ENCODE data around the gene CRYBB1.

Gene CRYBB1

GRCh38 chr22:26631282-26631681, 13.5 kb upstream of the CRYBB1 start:
- no peak for TF ChIP-seq CTCF (IDR thresholded peaks at IDR 0.05; ENCODE audit: borderline replicate concordance, extremely low read depth, low read length, poor library complexity, severe bottlenecking)
- TF ChIP-seq EZH2 (IDR thresholded peaks at IDR 0.05; ENCODE audit: borderline replicate concordance, low read depth, low read length, severe bottlenecking) = no peak
- Histone ChIP-seq H3K4me3 (ENCODE audit: low read depth in 1 of 2, low read length in 2 of 2) (no peak overlapping the region), H3K9me3 (ENCODE audit: insufficient read depth, low read length, severe bottlenecking) (no peaks in the 10 kb centered on the region), H3K4me2 (ENCODE audit: insufficient read depth, low read length) (no peak overlapping the region), H4K20me1 (ENCODE audit: insufficient read depth, low read length) (no peaks in the 10 kb centered on the region), H3K36me3 (ENCODE audit: insufficient read depth, low read length) (no peaks in the 10 kb centered on the region), H3K4me1 (ENCODE audit: insufficient read depth, low read length) (peaks cover 12% of the 10 kb centered on the region), H3K27me3 (ENCODE audit: insufficient read depth, low read length, poor library complexity) (no peaks in the 10 kb centered on the region), H3K79me2 (ENCODE audit: insufficient read depth, low read length) (no peaks in the 10 kb centered on the region), H2AFZ (ENCODE audit: low read depth, low read length) (no peak overlapping the region), H3K9ac (ENCODE audit: low read depth, low read length) (no peak overlapping the region), H3K27ac (ENCODE audit: low read length) (no peak overlapping the region)
- ATAC-seq (ENCODE audit: insufficient read depth, low read depth) (no peak), DNase-seq (no peak)

- ATAC-seq (ENCODE audit: insufficient read depth, low read depth) (no peak), DNase-seq (no peak)
- Histone ChIP-seq H3K9ac (ENCODE audit: low read depth, low read length) (no peak overlapping the region), H2AFZ (ENCODE audit: low read depth, low read length) (no peak overlapping the region), H3K36me3 (ENCODE audit: insufficient read depth, low read length) (no peaks in the 10 kb centered on the region), H3K27me3 (ENCODE audit: insufficient read depth, low read length, poor library complexity) (no peaks in the 10 kb centered on the region), H3K4me1 (ENCODE audit: insufficient read depth, low read length) (peaks cover 12% of the 10 kb centered on the region), H3K4me3 (ENCODE audit: low read depth in 1 of 2, low read length in 2 of 2) (no peak overlapping the region), H4K20me1 (ENCODE audit: insufficient read depth, low read length) (no peaks in the 10 kb centered on the region), H3K79me2 (ENCODE audit: insufficient read depth, low read length) (no peaks in the 10 kb centered on the region), H3K27ac (ENCODE audit: low read length) (no peak overlapping the region), H3K9me3 (ENCODE audit: insufficient read depth, low read length, severe bottlenecking) (no peaks in the 10 kb centered on the region), H3K4me2 (ENCODE audit: insufficient read depth, low read length) (no peak overlapping the region)
- no peak for TF ChIP-seq EZH2 (IDR thresholded peaks at IDR 0.05; ENCODE audit: borderline replicate concordance, low read depth, low read length, severe bottlenecking)
Observed at GRCh38 chr22:26629988-26630761, 12.3 kb upstream of the CRYBB1 start.

DNA sequence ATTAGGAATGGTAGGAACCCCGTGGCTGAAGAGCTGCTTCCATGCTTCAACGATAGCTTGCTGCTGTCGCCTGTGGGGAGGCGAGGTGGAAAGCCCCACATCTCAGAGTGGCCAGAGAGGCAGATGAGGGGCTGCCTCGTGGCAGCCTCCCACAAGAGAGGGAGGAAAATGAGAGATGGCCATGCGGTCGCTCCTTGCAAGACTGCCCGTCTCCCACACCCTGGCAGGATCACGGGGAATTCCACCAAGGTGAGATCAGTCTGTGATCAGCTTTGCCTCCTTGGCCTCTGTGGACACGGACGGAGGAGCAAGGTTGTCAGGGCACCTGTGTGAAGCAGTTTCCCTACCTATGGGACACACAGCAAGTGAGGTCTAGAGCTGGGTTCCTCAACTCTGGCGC, 7.0 kb upstream of the CRYBB1 start:
- Histone ChIP-seq H3K4me3 (ENCODE audit: low read depth in 1 of 2, low read length in 2 of 2) (no peak overlapping the region), H3K27ac (ENCODE audit: low read length) (no peak overlapping the region), H2AFZ (ENCODE audit: low read depth, low read length) (no peak overlapping the region), H3K4me2 (ENCODE audit: insufficient read depth, low read length) (no peak overlapping the region), H3K36me3 (ENCODE audit: insufficient read depth, low read length) (no peaks in the 10 kb centered on the region), H3K27me3 (ENCODE audit: insufficient read depth, low read length, poor library complexity) (no peaks in the 10 kb centered on the region), H3K4me1 (ENCODE audit: insufficient read depth, low read length) (peaks cover 12% of the 10 kb centered on the region), H3K9ac (ENCODE audit: low read depth, low read length) (no peak overlapping the region), H3K79me2 (ENCODE audit: insufficient read depth, low read length) (no peaks in the 10 kb centered on the region), H3K9me3 (ENCODE audit: insufficient read depth, low read length, severe bottlenecking) (no peaks in the 10 kb centered on the region), H4K20me1 (ENCODE audit: insufficient read depth, low read length) (no peaks in the 10 kb centered on the region)
- TF ChIP-seq EZH2 (IDR thresholded peaks at IDR 0.05; ENCODE audit: borderline replicate concordance, low read depth, low read length, severe bottlenecking) = no peak
- TF ChIP-seq CTCF (IDR thresholded peaks at IDR 0.05; ENCODE audit: borderline replicate concordance, extremely low read depth, low read length, poor library complexity, severe bottlenecking) = no peak
- no peak for ATAC-seq (ENCODE audit: insufficient read depth, low read depth)
- DNase-seq = no peak

- H3K4me2 ChIP-seq (ENCODE audit: insufficient read depth, low read length) = no peak overlapping the region
- no peaks in the 10 kb centered on the region for H3K9me3 ChIP-seq (ENCODE audit: insufficient read depth, low read length, severe bottlenecking)
- H3K4me3 ChIP-seq (ENCODE audit: low read depth in 1 of 2, low read length in 2 of 2) = no peak overlapping the region
- no peaks in the 10 kb centered on the region for H3K27me3 ChIP-seq (ENCODE audit: insufficient read depth, low read length, poor library complexity)
- no peaks in the 10 kb centered on the region for H3K36me3 ChIP-seq (ENCODE audit: insufficient read depth, low read length)
- no peaks in the 10 kb centered on the region for H4K20me1 ChIP-seq (ENCODE audit: insufficient read depth, low read length)
- H2AFZ ChIP-seq (ENCODE audit: low read depth, low read length) = no peak overlapping the region
- H3K79me2 ChIP-seq (ENCODE audit: insufficient read depth, low read length) = no peaks in the 10 kb centered on the region
- H3K4me1 ChIP-seq (ENCODE audit: insufficient read depth, low read length) = peaks cover 12% of the 10 kb centered on the region
- no peak overlapping the region for H3K9ac ChIP-seq (ENCODE audit: low read depth, low read length)
- TF ChIP-seq EZH2 (IDR thresholded peaks at IDR 0.05; ENCODE audit: borderline replicate concordance, low read depth, low read length, severe bottlenecking) = no peak
- TF ChIP-seq CTCF (IDR thresholded peaks at IDR 0.05; ENCODE audit: borderline replicate concordance, extremely low read depth, low read length, poor library complexity, severe bottlenecking) = no peak
- no peak for DNase-seq
- no peak overlapping the region for H3K27ac ChIP-seq (ENCODE audit: low read length)
- no peak for ATAC-seq (ENCODE audit: insufficient read depth, low read depth)
Observed at GRCh38 chr22:26623984-26624383, 6.2 kb upstream of the CRYBB1 start.

Measured in DND-41 (cell line).